Activated T-helper 17 cell treated with anti-CD3 and anti-CD28 coated beads, Interleukin-2, amount 50 U/mL, for 72 hours (primary cell): ENCODE measurements around the gene RNU4-1. TPM values are rescaled to one million over a fixed set of nuclear protein-coding genes. Genes with fewer than 3 reads are reported as not detected.

Experiments used
- ATAC-seq: fragments of 150-1000 bp; cut with Tn5 transposase; replicated peaks from 2 replicates; pipeline ENCODE4 v1.10.0; 2021; ENCODE audit warnings: mild to moderate bottlenecking, moderate library complexity
- H3K27ac Mint-ChIP-seq: one replicate; pipeline ENCODE4 v1.8.0; 2022; ENCODE audit warnings: mixed read lengths
- H3K27me3 Mint-ChIP-seq: one replicate; pipeline ENCODE4 v1.8.0; 2022; ENCODE audit warnings: mixed read lengths
- H3K36me3 Mint-ChIP-seq: one replicate; pipeline ENCODE4 v1.8.0; 2022; ENCODE audit warnings: low read depth, mild to moderate bottlenecking, mixed read lengths
- H3K4me1 Mint-ChIP-seq: one replicate; pipeline ENCODE4 v1.8.0; 2022; ENCODE audit warnings: mixed read lengths
- H3K4me3 Mint-ChIP-seq: one replicate; pipeline ENCODE4 v1.8.0; 2022; ENCODE audit warnings: mild to moderate bottlenecking, mixed read lengths
- H3K9me3 Mint-ChIP-seq: one replicate; pipeline ENCODE4 v1.8.0; 2022; ENCODE audit warnings: mixed read lengths
- total RNA-seq, 2 donors: library from RNA; stranded (reverse); gene quantifications; one replicate each; pipeline ENCODE4 v1.2.3, GENCODE V29; 2022

Gene RNU4-1
- total RNA-seq, 2 donors from 2014 or later = 2,108 to 2,470 TPM

GRCh38 chr12:120266180-120266870 is 26.7 kb downstream of the RNU4-1 start:
- Mint-ChIP-seq H3K4me3 (peak overlapping the region; percentile 76), H3K27ac (peak overlapping the region; percentile 59), H3K27me3 (no peaks in the 10 kb centered on the region), H3K9me3 (no peaks in the 10 kb centered on the region), H3K36me3 (peaks cover 19% of the 10 kb centered on the region), H3K4me1 (peaks cover 18% of the 10 kb centered on the region)
- no peak for ATAC-seq

GRCh38 chr12:120265473-120266179 is 27.4 kb downstream of the RNU4-1 start, which contains the start of gene PXN:
PXN (minus strand) TSS chr12:120265730; CDS start chr12:120265629, 101 bp downstream.
- Mint-ChIP-seq H3K4me1 (peaks cover 19% of the 10 kb centered on the region), H3K27ac (peak within 1 kb of the TSS; percentile 95), H3K9me3 (no peaks in the 10 kb centered on the region), H3K36me3 (peaks cover 19% of the 10 kb centered on the region), H3K27me3 (no peaks in the 10 kb centered on the region), H3K4me3 (peak within 1 kb of the TSS; percentile 95)
- ATAC-seq = peak; percentile 84

- no peak for ATAC-seq
- Mint-ChIP-seq H3K4me1 (peaks cover 24% of the 10 kb centered on the region), H3K4me3 (peak overlapping the region; percentile 95), H3K9me3 (no peaks in the 10 kb centered on the region), H3K27me3 (no peaks in the 10 kb centered on the region), H3K27ac (peak overlapping the region; percentile 95), H3K36me3 (peaks cover 25% of the 10 kb centered on the region)
Observed at GRCh38 chr12:120264904-120265472, 28.0 kb downstream of the RNU4-1 start.

- Mint-ChIP-seq H3K27me3 (no peaks in the 10 kb centered on the region), H3K36me3 (peaks cover 30% of the 10 kb centered on the region), H3K27ac (peak overlapping the region; percentile 95), H3K4me3 (peak overlapping the region; percentile 95), H3K9me3 (no peaks in the 10 kb centered on the region), H3K4me1 (peaks cover 29% of the 10 kb centered on the region)
- ATAC-seq = no peak
Observed at GRCh38 chr12:120264086-120264903, 28.7 kb downstream of the RNU4-1 start.

GRCh38 chr12:120263748-120264085 is 29.3 kb downstream of the RNU4-1 start:
- ATAC-seq = no peak
- Mint-ChIP-seq H3K9me3 (no peaks in the 10 kb centered on the region), H3K36me3 (peaks cover 30% of the 10 kb centered on the region), H3K27me3 (no peaks in the 10 kb centered on the region), H3K4me3 (peak overlapping the region; percentile 95), H3K27ac (peak overlapping the region; percentile 95), H3K4me1 (peaks cover 29% of the 10 kb centered on the region)

- ATAC-seq = no peak
- peak overlapping the region; percentile 77 for H3K27ac Mint-ChIP-seq
- H3K27me3 Mint-ChIP-seq = no peaks in the 10 kb centered on the region
- H3K4me3 Mint-ChIP-seq = peak overlapping the region; percentile 95
- H3K9me3 Mint-ChIP-seq = no peaks in the 10 kb centered on the region
- peaks cover 34% of the 10 kb centered on the region for H3K36me3 Mint-ChIP-seq
- H3K4me1 Mint-ChIP-seq = peaks cover 34% of the 10 kb centered on the region
Observed at GRCh38 chr12:120262852-120263747, 29.9 kb downstream of the RNU4-1 start.

- ATAC-seq = peak; percentile 42
- H3K36me3 Mint-ChIP-seq = peaks cover 34% of the 10 kb centered on the region
- no peaks in the 10 kb centered on the region for H3K27me3 Mint-ChIP-seq
- peak overlapping the region; percentile 77 for H3K27ac Mint-ChIP-seq
- H3K4me1 Mint-ChIP-seq = peaks cover 38% of the 10 kb centered on the region
- no peaks in the 10 kb centered on the region for H3K9me3 Mint-ChIP-seq
- peak overlapping the region; percentile 95 for H3K4me3 Mint-ChIP-seq
Observed at GRCh38 chr12:120261951-120262851, 30.8 kb downstream of the RNU4-1 start.

- H3K36me3 Mint-ChIP-seq = peaks cover 29% of the 10 kb centered on the region
Observed at GRCh38 chr12:120260607-120261006, 32.4 kb downstream of the RNU4-1 start.

GRCh38 chr12:120259418-120260202 is 33.4 kb downstream of the RNU4-1 start:
- no peaks in the 10 kb centered on the region for H3K9me3 Mint-ChIP-seq
- ATAC-seq = no peak
- no peaks in the 10 kb centered on the region for H3K27me3 Mint-ChIP-seq
- peak overlapping the region; percentile 17 for H3K4me3 Mint-ChIP-seq
- H3K27ac Mint-ChIP-seq = peak overlapping the region; percentile 52
- peaks cover 51% of the 10 kb centered on the region for H3K4me1 Mint-ChIP-seq
- peaks cover 32% of the 10 kb centered on the region for H3K36me3 Mint-ChIP-seq

More at GRCh38 chr12:120260607-120261006, 32.4 kb downstream of the RNU4-1 start:
- Mint-ChIP-seq H3K4me1 (peaks cover 48% of the 10 kb centered on the region), H3K9me3 (no peaks in the 10 kb centered on the region), H3K4me3 (no peak overlapping the region), H3K27me3 (no peaks in the 10 kb centered on the region), H3K27ac (peak overlapping the region; percentile 52)
- no peak for ATAC-seq

GRCh38 chr12:120258323-120258896 is 34.6 kb downstream of the RNU4-1 start:
- Mint-ChIP-seq H3K27me3 (no peaks in the 10 kb centered on the region), H3K9me3 (no peaks in the 10 kb centered on the region), H3K36me3 (peaks cover 32% of the 10 kb centered on the region), H3K27ac (peak overlapping the region; percentile 52), H3K4me3 (peak overlapping the region; percentile 26), H3K4me1 (peaks cover 56% of the 10 kb centered on the region)
- no peak for ATAC-seq

- Mint-ChIP-seq H3K36me3 (peaks cover 27% of the 10 kb centered on the region), H3K9me3 (no peaks in the 10 kb centered on the region), H3K4me3 (peak overlapping the region; percentile 26), H3K27ac (peak overlapping the region; percentile 80), H3K27me3 (no peaks in the 10 kb centered on the region), H3K4me1 (peaks cover 56% of the 10 kb centered on the region)
- no peak for ATAC-seq
Observed at GRCh38 chr12:120257041-120257821, 35.8 kb downstream of the RNU4-1 start.
